ENCODE measurements around the gene FAM180B.

DNA sequence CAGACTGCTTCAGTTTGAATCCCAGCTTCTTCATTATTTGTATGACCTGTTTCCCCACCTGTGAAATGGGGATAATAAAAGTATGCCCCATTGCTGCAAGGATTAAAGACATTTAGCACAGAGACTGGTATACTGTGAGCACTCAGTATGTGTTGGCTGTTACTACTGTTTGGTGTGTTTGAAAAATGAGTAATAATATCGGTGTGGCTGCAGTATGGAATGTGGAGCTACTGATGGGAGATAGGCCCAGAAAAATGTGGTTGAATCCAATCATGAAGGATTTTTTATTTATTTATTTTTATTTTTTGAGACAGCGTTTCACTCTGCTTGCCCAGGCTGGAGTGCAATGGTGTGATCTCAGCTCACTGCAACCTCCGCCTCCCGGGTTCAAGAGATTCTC is 16.8 kb downstream of the FAM180B start:
- TF ChIP-seq POLR2A (IDR thresholded peaks at IDR 0.05) = no peak
- TF ChIP-seq, protein P1, sequence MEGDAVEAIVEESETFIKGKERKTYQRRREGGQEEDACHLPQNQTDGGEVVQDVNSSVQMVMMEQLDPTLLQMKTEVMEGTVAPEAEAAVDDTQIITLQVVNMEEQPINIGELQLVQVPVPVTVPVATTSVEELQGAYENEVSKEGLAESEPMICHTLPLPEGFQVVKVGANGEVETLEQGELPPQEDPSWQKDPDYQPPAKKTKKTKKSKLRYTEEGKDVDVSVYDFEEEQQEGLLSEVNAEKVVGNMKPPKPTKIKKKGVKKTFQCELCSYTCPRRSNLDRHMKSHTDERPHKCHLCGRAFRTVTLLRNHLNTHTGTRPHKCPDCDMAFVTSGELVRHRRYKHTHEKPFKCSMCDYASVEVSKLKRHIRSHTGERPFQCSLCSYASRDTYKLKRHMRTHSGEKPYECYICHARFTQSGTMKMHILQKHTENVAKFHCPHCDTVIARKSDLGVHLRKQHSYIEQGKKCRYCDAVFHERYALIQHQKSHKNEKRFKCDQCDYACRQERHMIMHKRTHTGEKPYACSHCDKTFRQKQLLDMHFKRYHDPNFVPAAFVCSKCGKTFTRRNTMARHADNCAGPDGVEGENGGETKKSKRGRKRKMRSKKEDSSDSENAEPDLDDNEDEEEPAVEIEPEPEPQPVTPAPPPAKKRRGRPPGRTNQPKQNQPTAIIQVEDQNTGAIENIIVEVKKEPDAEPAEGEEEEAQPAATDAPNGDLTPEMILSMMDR (IDR thresholded peaks at IDR 0.05) = no peak

Measured in heart left ventricle (tissue), 13 donors.